ENCODE results near the gene NUAK1.

DNA sequence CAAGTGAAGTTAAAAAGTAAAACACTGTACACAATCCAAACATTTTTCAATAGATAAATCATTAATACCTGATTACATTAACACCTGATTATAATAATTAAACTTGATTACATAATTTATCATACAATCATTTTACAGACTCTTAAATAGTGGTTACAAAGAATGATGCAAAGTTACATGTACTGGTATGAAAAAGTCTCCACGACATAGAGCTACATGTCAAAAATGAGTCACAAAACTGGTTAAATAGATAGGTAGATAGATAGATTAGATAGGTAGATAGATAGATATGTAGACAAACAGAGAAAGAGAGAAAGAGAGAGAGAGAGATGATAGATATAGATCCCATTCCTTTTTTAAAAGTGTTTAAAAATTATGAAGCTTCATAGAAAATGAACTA lies 109.2 kb downstream of the NUAK1 start:
- no peak for TF ChIP-seq JUNB (IDR thresholded peaks at IDR 0.05; ENCODE audit: unreplicated experiment)
- no peak for TF ChIP-seq EZH2phosphoT487 (IDR thresholded peaks at IDR 0.05; ENCODE audit: unreplicated experiment)
- TF ChIP-seq, protein P1, sequence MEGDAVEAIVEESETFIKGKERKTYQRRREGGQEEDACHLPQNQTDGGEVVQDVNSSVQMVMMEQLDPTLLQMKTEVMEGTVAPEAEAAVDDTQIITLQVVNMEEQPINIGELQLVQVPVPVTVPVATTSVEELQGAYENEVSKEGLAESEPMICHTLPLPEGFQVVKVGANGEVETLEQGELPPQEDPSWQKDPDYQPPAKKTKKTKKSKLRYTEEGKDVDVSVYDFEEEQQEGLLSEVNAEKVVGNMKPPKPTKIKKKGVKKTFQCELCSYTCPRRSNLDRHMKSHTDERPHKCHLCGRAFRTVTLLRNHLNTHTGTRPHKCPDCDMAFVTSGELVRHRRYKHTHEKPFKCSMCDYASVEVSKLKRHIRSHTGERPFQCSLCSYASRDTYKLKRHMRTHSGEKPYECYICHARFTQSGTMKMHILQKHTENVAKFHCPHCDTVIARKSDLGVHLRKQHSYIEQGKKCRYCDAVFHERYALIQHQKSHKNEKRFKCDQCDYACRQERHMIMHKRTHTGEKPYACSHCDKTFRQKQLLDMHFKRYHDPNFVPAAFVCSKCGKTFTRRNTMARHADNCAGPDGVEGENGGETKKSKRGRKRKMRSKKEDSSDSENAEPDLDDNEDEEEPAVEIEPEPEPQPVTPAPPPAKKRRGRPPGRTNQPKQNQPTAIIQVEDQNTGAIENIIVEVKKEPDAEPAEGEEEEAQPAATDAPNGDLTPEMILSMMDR (conservative IDR thresholded peaks at IDR 0.05; ENCODE audit: low read depth in 2 of 2): no peak
- TF ChIP-seq CREB1 (CRISPR knock-in tag; IDR thresholded peaks at IDR 0.05; ENCODE audit: low read depth): no peak
- no peak for TF ChIP-seq POLR2AphosphoS5 (IDR thresholded peaks at IDR 0.05; ENCODE audit: low read depth)
- no peak for TF ChIP-seq EZH2 (IDR thresholded peaks at IDR 0.05; ENCODE audit: low read depth, unreplicated experiment)
- TF ChIP-seq, protein P2, sequence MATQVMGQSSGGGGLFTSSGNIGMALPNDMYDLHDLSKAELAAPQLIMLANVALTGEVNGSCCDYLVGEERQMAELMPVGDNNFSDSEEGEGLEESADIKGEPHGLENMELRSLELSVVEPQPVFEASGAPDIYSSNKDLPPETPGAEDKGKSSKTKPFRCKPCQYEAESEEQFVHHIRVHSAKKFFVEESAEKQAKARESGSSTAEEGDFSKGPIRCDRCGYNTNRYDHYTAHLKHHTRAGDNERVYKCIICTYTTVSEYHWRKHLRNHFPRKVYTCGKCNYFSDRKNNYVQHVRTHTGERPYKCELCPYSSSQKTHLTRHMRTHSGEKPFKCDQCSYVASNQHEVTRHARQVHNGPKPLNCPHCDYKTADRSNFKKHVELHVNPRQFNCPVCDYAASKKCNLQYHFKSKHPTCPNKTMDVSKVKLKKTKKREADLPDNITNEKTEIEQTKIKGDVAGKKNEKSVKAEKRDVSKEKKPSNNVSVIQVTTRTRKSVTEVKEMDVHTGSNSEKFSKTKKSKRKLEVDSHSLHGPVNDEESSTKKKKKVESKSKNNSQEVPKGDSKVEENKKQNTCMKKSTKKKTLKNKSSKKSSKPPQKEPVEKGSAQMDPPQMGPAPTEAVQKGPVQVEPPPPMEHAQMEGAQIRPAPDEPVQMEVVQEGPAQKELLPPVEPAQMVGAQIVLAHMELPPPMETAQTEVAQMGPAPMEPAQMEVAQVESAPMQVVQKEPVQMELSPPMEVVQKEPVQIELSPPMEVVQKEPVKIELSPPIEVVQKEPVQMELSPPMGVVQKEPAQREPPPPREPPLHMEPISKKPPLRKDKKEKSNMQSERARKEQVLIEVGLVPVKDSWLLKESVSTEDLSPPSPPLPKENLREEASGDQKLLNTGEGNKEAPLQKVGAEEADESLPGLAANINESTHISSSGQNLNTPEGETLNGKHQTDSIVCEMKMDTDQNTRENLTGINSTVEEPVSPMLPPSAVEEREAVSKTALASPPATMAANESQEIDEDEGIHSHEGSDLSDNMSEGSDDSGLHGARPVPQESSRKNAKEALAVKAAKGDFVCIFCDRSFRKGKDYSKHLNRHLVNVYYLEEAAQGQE (IDR thresholded peaks at IDR 0.05; ENCODE audit: unreplicated experiment): no peak
- no peak for TF ChIP-seq STAT1 (IDR thresholded peaks at IDR 0.05; ENCODE audit: unreplicated experiment)
- no peak for TF ChIP-seq ZNF114 (CRISPR knock-in tag; IDR thresholded peaks at IDR 0.05)
- TF ChIP-seq, protein P3, sequence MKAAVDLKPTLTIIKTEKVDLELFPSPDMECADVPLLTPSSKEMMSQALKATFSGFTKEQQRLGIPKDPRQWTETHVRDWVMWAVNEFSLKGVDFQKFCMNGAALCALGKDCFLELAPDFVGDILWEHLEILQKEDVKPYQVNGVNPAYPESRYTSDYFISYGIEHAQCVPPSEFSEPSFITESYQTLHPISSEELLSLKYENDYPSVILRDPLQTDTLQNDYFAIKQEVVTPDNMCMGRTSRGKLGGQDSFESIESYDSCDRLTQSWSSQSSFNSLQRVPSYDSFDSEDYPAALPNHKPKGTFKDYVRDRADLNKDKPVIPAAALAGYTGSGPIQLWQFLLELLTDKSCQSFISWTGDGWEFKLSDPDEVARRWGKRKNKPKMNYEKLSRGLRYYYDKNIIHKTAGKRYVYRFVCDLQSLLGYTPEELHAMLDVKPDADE (IDR thresholded peaks at IDR 0.05): no peak
- TF ChIP-seq NANOG (IDR thresholded peaks at IDR 0.05; ENCODE audit: borderline replicate concordance): no peak

Measured in GM23338 (cell line).